ENCODE data around the gene IL1RAPL1. TPM values are rescaled to one million over a fixed set of nuclear protein-coding genes. Genes with fewer than 3 reads are reported as not detected.
"Not testable (repeated sequence)": the region's sequence is repeated elsewhere in the genome, so short reads cannot be mapped to it uniquely, and the experiment has no call there.

IL1RAPL1 gene
- total RNA-seq, 1 donor from 2014 or later, result 4.7 TPM

GRCh38 chrX:28719620-28720019 is 132.4 kb downstream of the IL1RAPL1 start:
- DNase-seq (no peak), ATAC-seq (peak; percentile 38)
- intact Hi-C loops (cut with micrococcal nuclease), result no loop called here

GRCh38 chrX:28752330-28752729 is 165.1 kb downstream of the IL1RAPL1 start:
- intact Hi-C loops (cut with micrococcal nuclease), result no loop called here
- DNase-seq (no peak), ATAC-seq (no peak)

GRCh38 chrX:28756175-28756574 is 168.9 kb downstream of the IL1RAPL1 start:
- intact Hi-C loops (cut with micrococcal nuclease), result no loop called here
- DNase-seq, result no peak
- peak; percentile 69 for ATAC-seq

- ATAC-seq (peak; percentile 92), DNase-seq (no peak)
- intact Hi-C loops (cut with micrococcal nuclease), result no loop called here
Measured at GRCh38 chrX:28756647-28757046, 169.4 kb downstream of the IL1RAPL1 start.

- DNase-seq, result no peak
- intact Hi-C loops (cut with micrococcal nuclease), result no loop called here
- ATAC-seq, result peak; percentile 83
Measured at GRCh38 chrX:28757290-28757689, 170.0 kb downstream of the IL1RAPL1 start.

GRCh38 chrX:28766561-28766960 is 179.3 kb downstream of the IL1RAPL1 start:
- DNase-seq; intact Hi-C loops (cut with micrococcal nuclease); ATAC-seq: not testable (repeated sequence)

GRCh38 chrX:28773807-28774206 is 186.6 kb downstream of the IL1RAPL1 start:
- ATAC-seq, result no peak
- intact Hi-C loops (cut with micrococcal nuclease), result no loop called here
- DNase-seq, result no peak

- DNase-seq, result no peak
- intact Hi-C loops (cut with micrococcal nuclease), result no loop called here
- no peak for ATAC-seq
Measured at GRCh38 chrX:28787206-28787605, 200.0 kb downstream of the IL1RAPL1 start.

GRCh38 chrX:28800671-28801070 is 213.4 kb downstream of the IL1RAPL1 start:
- DNase-seq; ATAC-seq; intact Hi-C loops (cut with micrococcal nuclease): not testable (repeated sequence)

GRCh38 chrX:28802625-28803024 is 215.4 kb downstream of the IL1RAPL1 start:
- no peak for ATAC-seq
- DNase-seq, result no peak
- intact Hi-C loops (cut with micrococcal nuclease), result no loop called here

GRCh38 chrX:28835991-28836390 is 248.7 kb downstream of the IL1RAPL1 start:
- ATAC-seq, result no peak
- no peak for DNase-seq
- intact Hi-C loops (cut with micrococcal nuclease), result no loop called here

- ATAC-seq, result no peak
- intact Hi-C loops (cut with micrococcal nuclease), result no loop called here
- DNase-seq, result no peak
Measured at GRCh38 chrX:28843817-28844216, 256.6 kb downstream of the IL1RAPL1 start.

- ATAC-seq (peak; percentile 80), DNase-seq (peak; percentile 38)
- intact Hi-C loops (cut with micrococcal nuclease), result no loop called here
Measured at GRCh38 chrX:28847423-28847822, 260.2 kb downstream of the IL1RAPL1 start.

- ATAC-seq, result no peak
- intact Hi-C loops (cut with micrococcal nuclease), result no loop called here
- DNase-seq, result no peak
Measured at GRCh38 chrX:28848707-28849106, 261.5 kb downstream of the IL1RAPL1 start.

GRCh38 chrX:28850955-28851354 is 263.7 kb downstream of the IL1RAPL1 start:
- intact Hi-C loops (cut with micrococcal nuclease), result no loop called here
- ATAC-seq (peak; percentile 82), DNase-seq (no peak)

- intact Hi-C loops (cut with micrococcal nuclease), result no loop called here
- peak; percentile 86 for ATAC-seq
- no peak for DNase-seq
Measured at GRCh38 chrX:28851871-28852270, 264.6 kb downstream of the IL1RAPL1 start.

GRCh38 chrX:28854637-28855036 is 267.4 kb downstream of the IL1RAPL1 start:
- intact Hi-C loops (cut with micrococcal nuclease), result no loop called here
- no peak for ATAC-seq
- DNase-seq, result no peak

GRCh38 chrX:28876408-28876807 is 289.2 kb downstream of the IL1RAPL1 start:
- intact Hi-C loops (cut with micrococcal nuclease), result no loop called here
- DNase-seq (no peak), ATAC-seq (peak; percentile 54)

GRCh38 chrX:28876901-28877300 is 289.7 kb downstream of the IL1RAPL1 start:
- ATAC-seq, result no peak
- intact Hi-C loops (cut with micrococcal nuclease), result no loop called here

GRCh38 chrX:28880136-28880535 is 292.9 kb downstream of the IL1RAPL1 start:
- no peak for DNase-seq
- intact Hi-C loops (cut with micrococcal nuclease), result no loop called here
- no peak for ATAC-seq

More at GRCh38 chrX:28876901-28877300, 289.7 kb downstream of the IL1RAPL1 start:
- DNase-seq, result no peak

- intact Hi-C loops (cut with micrococcal nuclease), result no loop called here
- DNase-seq, result no peak
- ATAC-seq, result no peak
Measured at GRCh38 chrX:28884823-28885222, 297.6 kb downstream of the IL1RAPL1 start.

- DNase-seq, result no peak
- intact Hi-C loops (cut with micrococcal nuclease), result no loop called here
- ATAC-seq, result no peak
Measured at GRCh38 chrX:28888416-28888815, 301.2 kb downstream of the IL1RAPL1 start.

Measured in left ventricle myocardium superior (tissue), 1 donor.